Neuronal stem cell (in vitro differentiated cells): ENCODE data around the gene NUP153.

ENCODE experiments used
- DNase-seq: peaks from one replicate; pipeline ENCODE4 v3.0.0-alpha.2; 2013; ENCODE audit warnings: low spot score
- H2AFZ ChIP-seq: one replicate; pipeline ENCODE4 v1.6.1; 2013; ENCODE audit warnings: mild to moderate bottlenecking, low read length, inconsistent platforms
- H2AK5ac ChIP-seq: 2 replicates; pipeline ENCODE4 v1.6.1; 2013; ENCODE audit warnings: low read depth, mild to moderate bottlenecking, inconsistent platforms, low read length, moderate library complexity, mixed read lengths
- H2BK120ac ChIP-seq: 2 replicates; pipeline ENCODE4 v1.6.1; 2013; ENCODE audit warnings: low read depth, mild to moderate bottlenecking, inconsistent platforms, low read length, moderate library complexity, mixed read lengths
- H2BK12ac ChIP-seq: one replicate; pipeline ENCODE4 v1.6.1; 2013; ENCODE audit warnings: low read length, inconsistent platforms
- H2BK15ac ChIP-seq: 2 replicates; pipeline ENCODE4 v1.6.1; 2013; ENCODE audit warnings: mild to moderate bottlenecking, low read length, inconsistent platforms, mixed read lengths
- H2BK5ac ChIP-seq: one replicate; pipeline ENCODE4 v1.6.1; 2013; ENCODE audit warnings: inconsistent platforms, mild to moderate bottlenecking, low read length, moderate library complexity
- H3K14ac ChIP-seq: one replicate; pipeline ENCODE4 v1.6.1; 2013; ENCODE audit warnings: low read length, inconsistent platforms
- H3K18ac ChIP-seq: 2 replicates; pipeline ENCODE4 v1.6.1; 2013; ENCODE audit warnings: low read length, inconsistent platforms
- H3K23ac ChIP-seq: 2 replicates; pipeline ENCODE4 v1.6.1; 2013; ENCODE audit warnings: low read depth, mild to moderate bottlenecking, mixed read lengths, low read length, inconsistent platforms; ENCODE audit not compliant: poor library complexity
- H3K27ac ChIP-seq: replicated peaks from 3 replicates; pipeline ENCODE4 v1.5.1; 2013; ENCODE audit warnings: low read length, inconsistent platforms
- H3K27me3 ChIP-seq, 3 experiments: 2 replicates each; pipeline ENCODE4 v1.6.1; 2013; ENCODE audit warnings: low read length in 3 of 3, mild to moderate bottlenecking in 2 of 3, inconsistent platforms in 1 of 3, low read depth in 1 of 3, mixed read lengths in 1 of 3, moderate library complexity in 1 of 3; ENCODE audit not compliant: control insufficient read depth in 3 of 3, insufficient read depth in 3 of 3
- H3K36me3 ChIP-seq, 2 donors: replicated peaks in 1 of 2; 2 replicates each; pipeline ENCODE4 v1.6.1; 2013; ENCODE audit warnings: low read length in 2 of 2; ENCODE audit not compliant: control insufficient read depth in 2 of 2, insufficient read depth in 2 of 2
- H3K4ac ChIP-seq: 2 replicates; pipeline ENCODE4 v1.6.1; 2013; ENCODE audit warnings: inconsistent platforms, mild to moderate bottlenecking, low read length, moderate library complexity
- H3K4me1 ChIP-seq, 2 donors: 1 replicate in 1 of 2; 2 replicates in 1 of 2; pipeline ENCODE4 v1.6.1; 2013; ENCODE audit warnings: low read length in 2 of 2, low read depth in 1 of 2; ENCODE audit not compliant: control insufficient read depth in 2 of 2, insufficient read depth in 1 of 2
- H3K4me2 ChIP-seq: one replicate; pipeline ENCODE4 v1.6.1; 2013; ENCODE audit warnings: mild to moderate bottlenecking, low read length, inconsistent platforms; ENCODE audit not compliant: insufficient read depth, poor library complexity, severe bottlenecking
- H3K4me3 ChIP-seq, 2 donors: 2 replicates each; pipeline ENCODE4 v1.5.1; 2013; ENCODE audit warnings: low read length in 2 of 2, mild to moderate bottlenecking in 2 of 2, inconsistent platforms in 1 of 2, moderate library complexity in 1 of 2
- H3K79me1 ChIP-seq: one replicate; pipeline ENCODE4 v1.6.1; 2013; ENCODE audit warnings: low read depth, mild to moderate bottlenecking, inconsistent platforms, low read length, moderate library complexity
- H3K9ac ChIP-seq: one replicate; pipeline ENCODE4 v1.6.1; 2013; ENCODE audit warnings: mild to moderate bottlenecking, low read depth, low read length, inconsistent platforms; ENCODE audit not compliant: poor library complexity
- H3K9me3 ChIP-seq, 2 donors: replicated peaks in 1 of 2; 2 replicates each; pipeline versions ENCODE3 to v1.6.1; 2013; ENCODE audit warnings: low read length in 2 of 2, mild to moderate bottlenecking in 2 of 2, inconsistent platforms in 1 of 2, low read depth in 1 of 2, mixed read lengths in 1 of 2, moderate library complexity in 1 of 2; ENCODE audit not compliant: control insufficient read depth in 2 of 2, insufficient read depth in 1 of 2
- H4K8ac ChIP-seq: one replicate; pipeline ENCODE4 v1.6.1; 2013; ENCODE audit warnings: low read depth, mild to moderate bottlenecking, inconsistent platforms, low read length, moderate library complexity
- H4K91ac ChIP-seq: one replicate; pipeline ENCODE4 v1.6.1; 2013; ENCODE audit warnings: low read length, low read depth, mild to moderate bottlenecking, inconsistent platforms; ENCODE audit not compliant: poor library complexity
- WGBS, 2 donors: extraction: QIAGEN DNeasy Blood & Tissue Kit; methylation state at CpG; one replicate each; pipeline ENCODE4 v1.1.7; 2013; ENCODE audit warnings: missing lambda C conversion rate in 2 of 2, mixed read lengths in 1 of 2; ENCODE audit not compliant: insufficient read length in 2 of 2, insufficient replicate concordance in 1 of 2; ENCODE audit errors: extremely low coverage in 2 of 2; 5-methylcytosine and 5-hydroxymethylcytosine counted together

Gene NUP153

DNA sequence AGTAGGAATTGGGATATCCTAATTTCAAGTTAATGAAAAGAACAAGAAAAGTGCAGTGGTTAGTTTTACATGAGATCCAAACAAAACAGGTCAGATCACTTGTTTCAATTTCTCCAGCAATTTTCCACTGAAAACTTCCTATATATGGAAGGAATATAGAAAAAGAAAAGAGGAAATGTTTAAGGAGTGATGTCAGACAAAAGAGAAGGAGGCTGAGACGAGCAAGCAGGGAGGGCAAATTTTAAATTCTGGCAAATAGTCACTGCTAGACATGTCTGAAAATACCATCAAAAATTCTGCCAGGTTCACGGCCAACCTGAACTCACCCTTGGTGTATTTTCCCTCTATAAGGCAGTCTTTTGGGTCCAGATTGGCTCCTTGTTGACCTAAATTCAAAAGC, 9.5 kb upstream of the NUP153 start:
- Histone ChIP-seq H3K79me1 (no peaks in the 10 kb centered on the region), H3K36me3 (no peaks in the 10 kb centered on the region), H3K4me3 (no peak overlapping the region), H3K27me3 (no peaks in the 10 kb centered on the region), H2AK5ac (no peak overlapping the region), H3K27ac (no peak overlapping the region), H2BK15ac (no peak overlapping the region), H3K14ac (no peak overlapping the region), H3K18ac (no peak overlapping the region), H3K9me3 (no peaks in the 10 kb centered on the region), H4K8ac (no peak overlapping the region), H4K91ac (no peak overlapping the region), H3K4ac (no peak overlapping the region), H2AFZ (no peak overlapping the region), H2BK120ac (no peak overlapping the region), H3K23ac (no peak overlapping the region), H2BK5ac (no peak overlapping the region), H3K9ac (no peak overlapping the region), H3K4me1 (peaks cover 0 to 10% of the 10 kb centered on the region in 2 donors), H2BK12ac (no peak overlapping the region), H3K4me2 (no peak overlapping the region)
- WGBS, 2 donors: no CpG with 5 or more reads among the region's 2 CpGs
- DNase-seq: no peak

- H3K27ac ChIP-seq: no peak overlapping the region
- H2BK12ac ChIP-seq: no peak overlapping the region
- H3K9me3 ChIP-seq: no peaks in the 10 kb centered on the region
- H3K27me3 ChIP-seq: no peaks in the 10 kb centered on the region
- peaks cover 0 to 10% of the 10 kb centered on the region in 2 donors for H3K4me1 ChIP-seq
- no peak overlapping the region for H3K23ac ChIP-seq
- H3K4me3 ChIP-seq: no peak overlapping the region
- H3K14ac ChIP-seq: no peak overlapping the region
- peak overlapping the region; percentile 71 for H2AFZ ChIP-seq
- no peak overlapping the region for H4K8ac ChIP-seq
- H3K4ac ChIP-seq: no peak overlapping the region
- no peak overlapping the region for H2BK120ac ChIP-seq
- H3K4me2 ChIP-seq: no peak overlapping the region
- no peak overlapping the region for H2BK15ac ChIP-seq
- H3K18ac ChIP-seq: no peak overlapping the region
- DNase-seq: no peak
- H3K36me3 ChIP-seq: no peaks in the 10 kb centered on the region
- no peak overlapping the region for H2AK5ac ChIP-seq
- no peak overlapping the region for H2BK5ac ChIP-seq
- H3K79me1 ChIP-seq: no peaks in the 10 kb centered on the region
- no peak overlapping the region for H3K9ac ChIP-seq
- no CpG with 5 or more reads among the region's 10 CpGs for WGBS, 2 donors
- H4K91ac ChIP-seq: no peak overlapping the region
These were observed 8.4 kb upstream of the NUP153 start for GRCh38 chr6:17714879-17715851.

DNA sequence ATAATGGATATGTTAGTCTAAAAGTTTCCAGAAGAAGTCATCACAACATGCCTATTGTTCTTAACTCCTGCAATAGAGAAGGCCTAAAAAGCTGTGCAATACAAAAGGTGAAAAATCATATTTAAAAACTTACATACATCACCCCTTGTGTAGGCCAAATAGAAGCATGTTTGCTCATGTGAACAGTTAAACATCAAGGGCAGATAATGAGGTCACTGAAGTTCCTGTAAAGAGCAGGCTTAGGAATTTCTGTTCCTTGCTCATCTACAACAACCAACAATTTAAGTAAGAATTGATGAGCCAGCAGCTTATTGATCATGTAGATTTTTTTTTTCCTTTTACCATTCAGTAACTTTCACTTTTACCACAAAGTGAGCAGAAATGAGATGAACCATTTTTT, 7.5 kb upstream of the NUP153 start:
- Histone ChIP-seq H3K4ac (no peak overlapping the region), H3K18ac (no peak overlapping the region), H3K23ac (no peak overlapping the region), H3K9ac (no peak overlapping the region), H2BK12ac (no peak overlapping the region), H4K8ac (no peak overlapping the region), H3K9me3 (no peaks in the 10 kb centered on the region), H3K79me1 (no peaks in the 10 kb centered on the region), H3K4me1 (peaks cover 0 to 10% of the 10 kb centered on the region in 2 donors), H3K4me3 (no peak overlapping the region), H3K36me3 (no peaks in the 10 kb centered on the region), H2BK120ac (no peak overlapping the region), H3K4me2 (no peak overlapping the region), H3K27me3 (no peaks in the 10 kb centered on the region), H3K27ac (no peak overlapping the region), H4K91ac (no peak overlapping the region), H3K14ac (no peak overlapping the region), H2BK5ac (no peak overlapping the region), H2AK5ac (no peak overlapping the region), H2AFZ (no peak overlapping the region), H2BK15ac (no peak overlapping the region)
- no peak for DNase-seq

DNA sequence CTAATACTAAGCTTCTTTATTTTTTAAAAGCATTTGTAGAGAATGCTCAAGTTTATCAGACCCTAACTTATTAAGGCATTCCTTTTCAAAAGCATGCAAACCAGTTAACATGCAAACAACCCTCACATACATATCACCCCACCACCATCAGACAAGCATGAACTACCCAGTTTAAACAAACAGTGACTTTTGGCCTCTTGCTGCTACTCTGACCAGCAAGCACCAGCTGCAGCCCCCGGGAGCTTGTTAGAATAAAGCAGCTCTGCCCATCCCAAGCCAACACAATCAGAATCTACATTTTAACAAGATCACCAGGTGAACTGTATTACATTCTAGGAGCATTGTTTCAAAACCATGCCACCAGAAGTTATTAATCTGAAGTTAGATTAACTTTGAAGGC, 5.9 kb upstream of the NUP153 start:
- H3K9ac ChIP-seq: no peak overlapping the region
- H3K23ac ChIP-seq: no peak overlapping the region
- H2BK15ac ChIP-seq: no peak overlapping the region
- no peak overlapping the region for H3K4ac ChIP-seq
- H3K36me3 ChIP-seq: no peaks in the 10 kb centered on the region
- no peak overlapping the region for H2BK120ac ChIP-seq
- no peak overlapping the region for H2AK5ac ChIP-seq
- H2AFZ ChIP-seq: peak overlapping the region; percentile 48
- no peak overlapping the region for H3K18ac ChIP-seq
- H2BK12ac ChIP-seq: no peak overlapping the region
- no peak overlapping the region for H3K4me2 ChIP-seq
- no peaks in the 10 kb centered on the region for H3K9me3 ChIP-seq
- no peaks in the 10 kb centered on the region for H3K27me3 ChIP-seq
- H3K4me1 ChIP-seq: peaks cover 0 to 10% of the 10 kb centered on the region in 2 donors
- no peaks in the 10 kb centered on the region for H3K79me1 ChIP-seq
- H2BK5ac ChIP-seq: no peak overlapping the region
- H3K27ac ChIP-seq: no peak overlapping the region
- H4K91ac ChIP-seq: no peak overlapping the region
- no CpG with 5 or more reads among the region's 1 CpG for WGBS, 2 donors
- no peak overlapping the region for H3K14ac ChIP-seq
- H3K4me3 ChIP-seq: no peak overlapping the region
- H4K8ac ChIP-seq: no peak overlapping the region
- no peak for DNase-seq
